Measurements from ENCODE around the gene KDM5B. TPM values are rescaled to one million over a fixed set of nuclear protein-coding genes. Genes with fewer than 3 reads are reported as not detected.

KDM5B gene
- total and polyA plus RNA-seq, 9 of the 15 experiments (the other 6 are each of a cell fraction or from before 2014, with no cell fraction given): 15.4 to 90.6 (median 57.1) TPM

GRCh38 chr1:202811296-202812175, 3.3 kb upstream of the KDM5B start (continued):
- TF ChIP-seq ZNF398 (CRISPR knock-in tag; IDR thresholded peaks at IDR 0.05): no peak
- TF ChIP-seq POLR2H (tag; IDR thresholded peaks at IDR 0.05; ENCODE audit: low read depth): no peak
- TF ChIP-seq GTF3C2 (IDR thresholded peaks at IDR 0.05; ENCODE audit: borderline replicate concordance, extremely low read depth, insufficient read length): no peak
- TF ChIP-seq, protein P1, sequence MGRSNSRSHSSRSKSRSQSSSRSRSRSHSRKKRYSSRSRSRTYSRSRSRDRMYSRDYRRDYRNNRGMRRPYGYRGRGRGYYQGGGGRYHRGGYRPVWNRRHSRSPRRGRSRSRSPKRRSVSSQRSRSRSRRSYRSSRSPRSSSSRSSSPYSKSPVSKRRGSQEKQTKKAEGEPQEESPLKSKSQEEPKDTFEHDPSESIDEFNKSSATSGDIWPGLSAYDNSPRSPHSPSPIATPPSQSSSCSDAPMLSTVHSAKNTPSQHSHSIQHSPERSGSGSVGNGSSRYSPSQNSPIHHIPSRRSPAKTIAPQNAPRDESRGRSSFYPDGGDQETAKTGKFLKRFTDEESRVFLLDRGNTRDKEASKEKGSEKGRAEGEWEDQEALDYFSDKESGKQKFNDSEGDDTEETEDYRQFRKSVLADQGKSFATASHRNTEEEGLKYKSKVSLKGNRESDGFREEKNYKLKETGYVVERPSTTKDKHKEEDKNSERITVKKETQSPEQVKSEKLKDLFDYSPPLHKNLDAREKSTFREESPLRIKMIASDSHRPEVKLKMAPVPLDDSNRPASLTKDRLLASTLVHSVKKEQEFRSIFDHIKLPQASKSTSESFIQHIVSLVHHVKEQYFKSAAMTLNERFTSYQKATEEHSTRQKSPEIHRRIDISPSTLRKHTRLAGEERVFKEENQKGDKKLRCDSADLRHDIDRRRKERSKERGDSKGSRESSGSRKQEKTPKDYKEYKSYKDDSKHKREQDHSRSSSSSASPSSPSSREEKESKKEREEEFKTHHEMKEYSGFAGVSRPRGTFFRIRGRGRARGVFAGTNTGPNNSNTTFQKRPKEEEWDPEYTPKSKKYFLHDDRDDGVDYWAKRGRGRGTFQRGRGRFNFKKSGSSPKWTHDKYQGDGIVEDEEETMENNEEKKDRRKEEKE (IDR thresholded peaks at IDR 0.05; ENCODE audit: borderline replicate concordance in 1 of 2, control insufficient read depth in 1 of 2, low read depth in 2 of 2, low read length in 1 of 2): no peak
- TF ChIP-seq ZNF655 (CRISPR knock-in tag; IDR thresholded peaks at IDR 0.05): no peak
- no peak for TF ChIP-seq MCM7 (IDR thresholded peaks at IDR 0.05)
- TF ChIP-seq RNF2 (IDR thresholded peaks at IDR 0.05): no peak
- no peak for TF ChIP-seq CREB3L1 (IDR thresholded peaks at IDR 0.05; ENCODE audit: borderline replicate concordance, low read depth)
- peak; percentile 50; the same call in 1 of the 2 replicates for TF ChIP-seq ETV1 (tag; conservative IDR thresholded peaks at IDR 0.05; ENCODE audit: low read depth)
- TF ChIP-seq ZNF764 (CRISPR knock-in tag; IDR thresholded peaks at IDR 0.05; ENCODE audit: low read depth): no peak
- TF ChIP-seq NR2C1 (IDR thresholded peaks at IDR 0.05): no peak
- no peak for TF ChIP-seq NR2C1 (tag; IDR thresholded peaks at IDR 0.05)
- no peak for TF ChIP-seq SUPT5H (IDR thresholded peaks at IDR 0.05)
- no peak for TF ChIP-seq SETDB1 (IDR thresholded peaks at IDR 0.05; ENCODE audit: low read length)
- TF ChIP-seq GABPA (tag; conservative IDR thresholded peaks at IDR 0.05; ENCODE audit: low read depth): no peak

Measured in K562 (cell line).